GM12892 (cell line): ENCODE results near the gene TNFRSF13B.

Source experiments
- DNase-seq: peaks from one replicate; pipeline ENCODE4 v3.0.0; 2011; ENCODE audit not compliant: insufficient read length
- FAIRE-seq: peaks from 2 replicates; lab custom pipeline; 2011; peaks lifted over from hg19 to GRCh38; lab: Jason Lieb, UNC
- POLR2A ChIP-seq: IDR thresholded peaks from 2 replicates; pipeline ENCODE4 v1.6.1; 2011; ENCODE audit warnings: low read depth, low read length, control low read depth
- POLR2AphosphoS5 ChIP-seq: IDR thresholded peaks from 2 replicates; pipeline ENCODE4 v1.6.1; 2011; ENCODE audit warnings: low read depth, low read length, control low read depth
- TAF1 ChIP-seq: IDR thresholded peaks from 2 replicates; pipeline ENCODE4 v1.6.1; 2011; ENCODE audit warnings: low read depth, mild to moderate bottlenecking, control low read depth, low read length, borderline replicate concordance

Gene TNFRSF13B

GRCh38 chr17:16940116-16940881, 31.6 kb downstream of the TNFRSF13B start:
- no peak for TF ChIP-seq POLR2A
- no peak for TF ChIP-seq TAF1
- no peak for TF ChIP-seq POLR2AphosphoS5
- DNase-seq: no peak
- FAIRE-seq: no peak

- no peak for FAIRE-seq
- DNase-seq: no peak
- TF ChIP-seq POLR2A: no peak
- no peak for TF ChIP-seq POLR2AphosphoS5
- TF ChIP-seq TAF1: no peak
These were observed 32.3 kb downstream of the TNFRSF13B start for GRCh38 chr17:16939606-16940115.

GRCh38 chr17:16939208-16939576, 32.7 kb downstream of the TNFRSF13B start:
- FAIRE-seq (no peak), DNase-seq (no peak)
- TF ChIP-seq POLR2AphosphoS5: no peak

- TF ChIP-seq TAF1 (no peak), POLR2AphosphoS5 (no peak), POLR2A (no peak)
- FAIRE-seq: no peak
- no peak for DNase-seq
These were observed 33.3 kb downstream of the TNFRSF13B start for GRCh38 chr17:16938496-16939207.

GRCh38 chr17:16938031-16938430, 33.9 kb downstream of the TNFRSF13B start:
- TF ChIP-seq POLR2AphosphoS5 (0 out of 2 replicates have a peak, but pooled peaks have one; percentile 16), TAF1 (no peak)
- FAIRE-seq (no peak), DNase-seq (no peak)

GRCh38 chr17:16937431-16937830, 34.5 kb downstream of the TNFRSF13B start:
- FAIRE-seq (no peak), DNase-seq (no peak)
- TF ChIP-seq POLR2AphosphoS5: 0 out of 2 replicates have a peak, but pooled peaks have one; percentile 9
- TF ChIP-seq TAF1: no peak
- TF ChIP-seq POLR2A: no peak

- DNase-seq (no peak), FAIRE-seq (no peak)
- no peak for TF ChIP-seq TAF1
- TF ChIP-seq POLR2A: no peak
- no peak for TF ChIP-seq POLR2AphosphoS5
These were observed 35.2 kb downstream of the TNFRSF13B start for GRCh38 chr17:16936536-16937310.

- FAIRE-seq (no peak), DNase-seq (no peak)
- TF ChIP-seq POLR2AphosphoS5 (no peak), TAF1 (no peak), POLR2A (no peak; the same call in 1 of the 2 replicates)
These were observed 36.1 kb downstream of the TNFRSF13B start for GRCh38 chr17:16935786-16936185.

- TF ChIP-seq TAF1 (no peak), POLR2AphosphoS5 (no peak)
- FAIRE-seq: no peak
These were observed 36.7 kb downstream of the TNFRSF13B start for GRCh38 chr17:16935241-16935663.

GRCh38 chr17:16934836-16935235, 37.1 kb downstream of the TNFRSF13B start:
- DNase-seq (no peak), FAIRE-seq (peak; percentile 30)
- no peak for TF ChIP-seq POLR2AphosphoS5
- no peak for TF ChIP-seq TAF1
- TF ChIP-seq POLR2A: 0 out of 2 replicates have a peak, but pooled peaks have one; percentile 23

More at GRCh38 chr17:16935241-16935663, 36.7 kb downstream of the TNFRSF13B start:
- no peak for DNase-seq
